ENCODE data around the gene GNB1L. TPM values are rescaled to one million over a fixed set of nuclear protein-coding genes. Genes with fewer than 3 reads are reported as not detected.

Gene GNB1L
- total and polyA plus RNA-seq, 2 of the 13 experiments (the other 11 are each of a cell fraction or from before 2014, with no cell fraction given), result 2.5 to 7.4 TPM

DNA sequence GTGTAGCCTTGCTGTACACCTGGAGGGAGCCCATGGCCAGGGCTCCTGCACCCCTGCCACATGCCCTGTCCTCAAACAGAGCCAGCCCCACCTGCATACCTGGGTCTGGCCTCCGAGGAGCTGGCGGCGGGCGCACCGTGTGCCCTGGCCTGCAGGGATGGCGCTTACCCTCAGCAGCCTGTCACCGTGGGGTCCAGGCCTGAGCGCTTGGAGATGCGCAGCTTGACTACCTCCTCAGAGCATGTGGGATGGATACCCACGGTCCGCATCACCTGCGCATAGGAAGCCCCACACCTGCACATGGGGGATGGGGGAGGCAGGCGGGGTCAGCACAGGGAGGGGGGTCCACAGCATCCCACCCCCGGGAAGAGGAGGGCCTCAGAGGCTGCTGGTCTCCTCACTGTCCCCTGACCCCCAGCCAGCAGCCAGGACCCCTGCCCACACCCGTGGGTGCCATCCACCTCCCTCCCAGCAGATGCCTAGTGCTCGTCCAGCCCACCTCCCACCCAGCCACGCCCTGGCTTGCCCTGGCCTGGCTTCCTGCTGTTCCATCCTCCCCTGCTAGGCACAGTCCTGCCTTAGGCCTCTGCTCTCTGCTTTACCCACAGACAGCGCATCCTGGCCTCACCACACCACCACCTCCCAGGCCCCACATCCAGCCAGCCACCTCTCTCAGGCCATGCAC lies 22.4 kb upstream of the GNB1L start:
- no peak for FAIRE-seq
- in situ Hi-C loops (cut with HindIII; ENCODE audit: extremely low pct_ligation_motif_present, low pct_unique_long_range_greater_than_20kb) (no loop called here), intact Hi-C loops (cut with micrococcal nuclease; ENCODE audit: unreplicated experiment) (no loop called here)
- no peak for TF ChIP-seq ZFP41 (CRISPR knock-in tag; IDR thresholded peaks at IDR 0.05; ENCODE audit: borderline replicate concordance)
- TF ChIP-seq ZNF335 (CRISPR knock-in tag; IDR thresholded peaks at IDR 0.05), result no peak
- TF ChIP-seq HNF4G (IDR thresholded peaks at IDR 0.05; ENCODE audit: borderline replicate concordance, low read depth, low read length), result no peak
- TF ChIP-seq HNF4G (CRISPR knock-in tag; IDR thresholded peaks at IDR 0.05; ENCODE audit: borderline replicate concordance, low read depth), result no peak
- TF ChIP-seq ZBTB38 (CRISPR knock-in tag; IDR thresholded peaks at IDR 0.05), result no peak
- no peak for TF ChIP-seq ZNF333 (CRISPR knock-in tag; IDR thresholded peaks at IDR 0.05; ENCODE audit: borderline replicate concordance)
- TF ChIP-seq FOXA1 (IDR thresholded peaks at IDR 0.05), result no peak
- TF ChIP-seq FOXA1 (CRISPR knock-in tag; IDR thresholded peaks at IDR 0.05), result no peak
- TF ChIP-seq MIER2 (CRISPR knock-in tag; IDR thresholded peaks at IDR 0.05), result no peak
- no peak for TF ChIP-seq IKZF4 (CRISPR knock-in tag; IDR thresholded peaks at IDR 0.05; ENCODE audit: borderline replicate concordance, low read depth, not compliant biosample characterization)
- TF ChIP-seq, protein P1, sequence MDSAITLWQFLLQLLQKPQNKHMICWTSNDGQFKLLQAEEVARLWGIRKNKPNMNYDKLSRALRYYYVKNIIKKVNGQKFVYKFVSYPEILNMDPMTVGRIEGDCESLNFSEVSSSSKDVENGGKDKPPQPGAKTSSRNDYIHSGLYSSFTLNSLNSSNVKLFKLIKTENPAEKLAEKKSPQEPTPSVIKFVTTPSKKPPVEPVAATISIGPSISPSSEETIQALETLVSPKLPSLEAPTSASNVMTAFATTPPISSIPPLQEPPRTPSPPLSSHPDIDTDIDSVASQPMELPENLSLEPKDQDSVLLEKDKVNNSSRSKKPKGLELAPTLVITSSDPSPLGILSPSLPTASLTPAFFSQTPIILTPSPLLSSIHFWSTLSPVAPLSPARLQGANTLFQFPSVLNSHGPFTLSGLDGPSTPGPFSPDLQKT (CRISPR knock-in tag; IDR thresholded peaks at IDR 0.05; ENCODE audit: borderline replicate concordance), result no peak
- TF ChIP-seq NRL (CRISPR knock-in tag; IDR thresholded peaks at IDR 0.05; ENCODE audit: borderline replicate concordance), result no peak
- no peak for TF ChIP-seq THYN1 (CRISPR knock-in tag; IDR thresholded peaks at IDR 0.05; ENCODE audit: borderline replicate concordance, low read depth)
- Histone ChIP-seq H3K9ac (ENCODE audit: insufficient read depth, low read depth, low read length) (no peak overlapping the region), H4K20me1 (ENCODE audit: insufficient read depth, low read length) (no peaks in the 10 kb centered on the region), H3K4me1 (ENCODE audit: insufficient read depth, low read length) (peaks cover 26% of the 10 kb centered on the region), H3K4me2 (ENCODE audit: low read depth, low read length) (no peak overlapping the region), H3K4me3 (replicated peaks in 1 of 3; ENCODE audit: insufficient read depth in 1 of 3, low read depth in 2 of 3, low read length in 3 of 3) (no peak overlapping the region), H3K27me3 (ENCODE audit: control insufficient read depth in 1 of 2, insufficient read depth in 2 of 2, low read length in 2 of 2) (no peaks in the 10 kb centered on the region), H2AFZ (ENCODE audit: low read length) (no peak overlapping the region), H3K36me3 (replicated peaks in 1 of 2; ENCODE audit: control insufficient read depth in 1 of 2, insufficient read depth in 2 of 2, low read length in 2 of 2) (no peaks in the 10 kb centered on the region), H3K9me3 (ENCODE audit: low read length) (no peaks in the 10 kb centered on the region), H3K27ac (ENCODE audit: extremely low read length, insufficient read depth, low read length) (no peak overlapping the region), H3K79me2 (ENCODE audit: insufficient read depth, low read length) (no peaks in the 10 kb centered on the region)
- BruUV-seq (replicated peaks), result no TSS peak
- POLR2A ChIA-PET, result no interaction called here
- DNase-seq (ENCODE audit: low spot score), result no peak
- WGBS (ENCODE audit: low lambda C conversion rate), result 97% methylated on average over 12 of the region's 18 CpGs
- CTCF ChIA-PET (ENCODE audit: low intra/inter-chr PET ratio, low total read pairs), result no interaction called here
- no peak for ATAC-seq

All from HepG2 (cell line).